ENCODE data around the gene PPP4R2. TPM values are rescaled to one million over a fixed set of nuclear protein-coding genes. Genes with fewer than 3 reads are reported as not detected.
"Not testable (repeated sequence)": the region's sequence is repeated elsewhere in the genome, so short reads cannot be mapped to it uniquely, and the experiment has no call there.

The PPP4R2 gene
- total and polyA plus RNA-seq, 10 donors = 12.2 to 94.7 (median 54.2) TPM

- peak overlapping the region; percentile 92 to 99 (median 99) for H3K27ac ChIP-seq
- intact Hi-C loops (cut with DNase I; ENCODE audit: low total_unique reads) = no loop called here
- H3K4me1 ChIP-seq = peaks cover 28 to 45% (median 42%) of the 10 kb centered on the region in 6 donors
- H3K4me3 ChIP-seq = peak overlapping the region; percentile 53 to 97 (median 83)
- peak; percentile 87 for DNase-seq
- WGBS, 5 donors = 80 to 93% (median 87%) methylated on average over 20 of the region's 20 CpGs
- no peaks in the 10 kb centered on the region for H3K9me3 ChIP-seq
- peaks cover 0 to 30% (median 7%) of the 10 kb centered on the region in 6 donors for H3K36me3 ChIP-seq
- no peaks in the 10 kb centered on the region for H3K27me3 ChIP-seq (replicated peaks in 1 of 7)
- TF ChIP-seq, protein P1, sequence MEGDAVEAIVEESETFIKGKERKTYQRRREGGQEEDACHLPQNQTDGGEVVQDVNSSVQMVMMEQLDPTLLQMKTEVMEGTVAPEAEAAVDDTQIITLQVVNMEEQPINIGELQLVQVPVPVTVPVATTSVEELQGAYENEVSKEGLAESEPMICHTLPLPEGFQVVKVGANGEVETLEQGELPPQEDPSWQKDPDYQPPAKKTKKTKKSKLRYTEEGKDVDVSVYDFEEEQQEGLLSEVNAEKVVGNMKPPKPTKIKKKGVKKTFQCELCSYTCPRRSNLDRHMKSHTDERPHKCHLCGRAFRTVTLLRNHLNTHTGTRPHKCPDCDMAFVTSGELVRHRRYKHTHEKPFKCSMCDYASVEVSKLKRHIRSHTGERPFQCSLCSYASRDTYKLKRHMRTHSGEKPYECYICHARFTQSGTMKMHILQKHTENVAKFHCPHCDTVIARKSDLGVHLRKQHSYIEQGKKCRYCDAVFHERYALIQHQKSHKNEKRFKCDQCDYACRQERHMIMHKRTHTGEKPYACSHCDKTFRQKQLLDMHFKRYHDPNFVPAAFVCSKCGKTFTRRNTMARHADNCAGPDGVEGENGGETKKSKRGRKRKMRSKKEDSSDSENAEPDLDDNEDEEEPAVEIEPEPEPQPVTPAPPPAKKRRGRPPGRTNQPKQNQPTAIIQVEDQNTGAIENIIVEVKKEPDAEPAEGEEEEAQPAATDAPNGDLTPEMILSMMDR (IDR thresholded peaks at IDR 0.05 in 8 of 11, conservative IDR thresholded peaks at IDR 0.05 in 3 of 11) = no peak
- TF ChIP-seq POLR2AphosphoS5 (IDR thresholded peaks at IDR 0.05) (no peak), POLR2A (IDR thresholded peaks at IDR 0.05) (no peak)
Observed at GRCh38 chr3:72996121-72996472, 514 bp upstream of the PPP4R2 start.

DNA sequence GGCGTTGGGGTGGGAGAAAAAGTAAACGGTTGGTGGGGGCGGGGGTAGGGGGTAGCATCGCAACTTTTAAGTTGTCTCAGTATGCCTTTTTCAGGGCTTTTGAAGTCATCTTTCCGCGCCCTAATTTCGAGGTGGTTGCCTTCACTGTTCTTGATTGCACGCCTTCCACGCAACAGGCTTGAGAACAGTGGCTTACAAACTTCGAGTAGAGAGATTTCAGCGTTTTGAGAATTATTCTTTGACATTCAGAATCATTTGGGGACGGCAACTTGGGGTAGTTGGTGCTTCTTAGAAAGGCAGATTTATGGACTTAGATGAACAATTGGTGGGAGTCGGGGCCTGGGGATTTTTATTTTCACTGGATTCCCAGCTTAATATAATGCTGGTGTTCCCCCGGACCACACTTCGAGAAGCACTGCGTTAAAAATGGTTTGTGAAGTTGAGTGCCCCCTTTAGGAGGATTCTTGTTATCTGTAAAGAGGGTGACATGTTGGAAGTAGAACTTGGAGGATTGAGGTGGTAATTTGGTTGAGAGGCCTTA, 880 bp downstream of the PPP4R2 start:
- H3K4me3 ChIP-seq = peak overlapping the region; percentile 53 to 97 (median 83)
- no peak for TF ChIP-seq POLR2AphosphoS5 (IDR thresholded peaks at IDR 0.05)
- TF ChIP-seq, protein P1 (IDR thresholded peaks at IDR 0.05 in 8 of 11, conservative IDR thresholded peaks at IDR 0.05 in 3 of 11) = peak in 7 of 11 experiments; percentile 7 to 56 (median 39)
- no peak for DNase-seq
- H3K9me3 ChIP-seq = no peaks in the 10 kb centered on the region
- H3K36me3 ChIP-seq = peaks cover 0 to 43% (median 11%) of the 10 kb centered on the region in 6 donors
- intact Hi-C loops (cut with DNase I; ENCODE audit: low total_unique reads) = no loop called here
- peak overlapping the region; percentile 92 to 99 (median 99) for H3K27ac ChIP-seq
- WGBS, 5 donors = 0 to 1% (median 0%) methylated on average over 16 of the region's 16 CpGs
- no peaks in the 10 kb centered on the region for H3K27me3 ChIP-seq (replicated peaks in 1 of 7)
- H3K4me1 ChIP-seq = peaks cover 33 to 58% (median 55%) of the 10 kb centered on the region in 6 donors

- no peaks in the 10 kb centered on the region for H3K27me3 ChIP-seq (replicated peaks in 1 of 7)
- TF ChIP-seq, protein P1 (IDR thresholded peaks at IDR 0.05 in 8 of 11, conservative IDR thresholded peaks at IDR 0.05 in 3 of 11) = no peak
- TF ChIP-seq POLR2A (IDR thresholded peaks at IDR 0.05) = no peak
- no peak for TF ChIP-seq POLR2AphosphoS5 (IDR thresholded peaks at IDR 0.05)
- H3K27ac ChIP-seq = peak overlapping the region in 4 of 8 donors; percentile 99
- peaks cover 33 to 68% (median 61%) of the 10 kb centered on the region in 6 donors for H3K4me1 ChIP-seq
- intact Hi-C loops (cut with DNase I; ENCODE audit: low total_unique reads) = no loop called here
- no peak for DNase-seq
- peak overlapping the region in 7 of 8 donors; percentile 53 to 97 (median 79) for H3K4me3 ChIP-seq
- 32 to 46% (median 45%) methylated on average over 4 of the region's 4 CpGs for WGBS, 5 donors
- peaks cover 0 to 52% (median 13%) of the 10 kb centered on the region in 6 donors for H3K36me3 ChIP-seq
- H3K9me3 ChIP-seq = no peaks in the 10 kb centered on the region
Observed at GRCh38 chr3:72998466-72998865, 1.9 kb downstream of the PPP4R2 start.

DNA sequence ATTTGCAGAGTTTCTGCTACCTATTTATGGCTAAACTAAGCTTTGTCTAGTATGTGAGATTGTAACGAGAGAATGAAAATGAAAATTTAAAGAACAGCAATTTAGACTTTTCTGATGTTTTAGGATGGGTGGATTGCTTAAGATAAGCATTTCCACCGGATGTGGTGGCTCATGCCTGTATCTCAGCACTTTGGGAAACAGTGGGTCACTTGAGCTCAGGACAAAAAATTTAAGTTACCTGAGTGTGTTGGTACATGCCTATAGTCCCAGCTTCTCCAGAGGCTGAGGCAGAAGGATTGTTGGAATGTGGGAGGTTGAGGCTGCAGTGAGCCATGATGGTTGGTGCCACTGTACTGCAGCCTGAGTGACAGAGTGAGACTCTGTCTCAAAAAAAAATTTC, 3.3 kb downstream of the PPP4R2 start:
- Histone ChIP-seq H3K4me1 (peaks cover 33 to 82% (median 67%) of the 10 kb centered on the region in 6 donors), H3K27ac (peak overlapping the region in 3 of 8 donors; percentile 0 to 99 (median 17)), H3K36me3 (peaks cover 0 to 66% (median 14%) of the 10 kb centered on the region in 6 donors), H3K9me3 (no peaks in the 10 kb centered on the region), H3K27me3 (replicated peaks in 1 of 7) (no peaks in the 10 kb centered on the region), H3K4me3 (peak overlapping the region in 3 of 8 donors; percentile 79 to 97 (median 87))
- TF ChIP-seq POLR2AphosphoS5 (IDR thresholded peaks at IDR 0.05) (no peak), POLR2A (IDR thresholded peaks at IDR 0.05) (no peak)
- TF ChIP-seq, protein P1 (IDR thresholded peaks at IDR 0.05 in 8 of 11, conservative IDR thresholded peaks at IDR 0.05 in 3 of 11) = no peak
- DNase-seq = no peak
- WGBS, 5 donors = 21 to 42% (median 31%) methylated on average over 2 of the region's 2 CpGs
- intact Hi-C loops (cut with DNase I; ENCODE audit: low total_unique reads) = loop anchor here (10.0 kb wide), 1 partner anchor 65 kb away; no protein-coding TSS in a partner anchor

GRCh38 chr3:73003050-73003449, 6.4 kb downstream of the PPP4R2 start:
- DNase-seq; H3K4me3 ChIP-seq; H3K27ac ChIP-seq; H3K9me3 ChIP-seq; H3K27me3 ChIP-seq (replicated peaks in 1 of 7): not testable (repeated sequence)
- WGBS, 5 donors = 72 to 97% (median 84%) methylated on average over 8 of the region's 8 CpGs
- peaks cover 0 to 97% (median 29%) of the 10 kb centered on the region in 6 donors for H3K36me3 ChIP-seq
- intact Hi-C loops (cut with DNase I; ENCODE audit: low total_unique reads) = loop anchor here (10.0 kb wide), 1 partner anchor 68 kb away; no protein-coding TSS in a partner anchor
- H3K4me1 ChIP-seq = peaks cover 28 to 96% (median 71%) of the 10 kb centered on the region in 6 donors
